GM12801 (cell line): Measurements from ENCODE around the gene FAM124B.

Source experiments
- TF ChIP-seq, protein P1 (sequence below): IDR thresholded peaks from one replicate; pipeline ENCODE4 v1.5.1; 2011; ENCODE audit warnings: control low read depth; ENCODE audit not compliant: insufficient read length; ENCODE audit errors: extremely low read depth

The FAM124B gene

DNA sequence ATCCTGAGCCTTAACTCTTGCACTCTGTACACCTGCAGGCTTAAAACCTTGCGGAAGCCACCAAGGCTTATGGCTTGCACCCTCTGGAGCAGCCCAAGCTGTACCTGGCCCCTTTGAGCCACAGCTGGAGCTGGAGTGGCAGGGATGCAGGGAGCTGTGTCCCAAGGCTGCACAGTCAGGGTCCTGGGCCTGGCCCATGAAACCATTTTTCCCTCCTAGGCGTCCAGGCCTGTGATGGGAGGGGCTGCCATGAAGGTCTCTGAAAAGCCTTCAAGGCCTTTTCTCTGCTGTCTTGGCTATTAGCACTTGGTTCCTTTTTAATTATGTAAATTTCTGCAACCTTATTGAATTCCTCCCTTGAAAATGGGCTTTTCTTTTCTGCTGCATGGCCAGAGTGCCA is 56.4 kb downstream of the FAM124B start:
- TF ChIP-seq, protein P1, sequence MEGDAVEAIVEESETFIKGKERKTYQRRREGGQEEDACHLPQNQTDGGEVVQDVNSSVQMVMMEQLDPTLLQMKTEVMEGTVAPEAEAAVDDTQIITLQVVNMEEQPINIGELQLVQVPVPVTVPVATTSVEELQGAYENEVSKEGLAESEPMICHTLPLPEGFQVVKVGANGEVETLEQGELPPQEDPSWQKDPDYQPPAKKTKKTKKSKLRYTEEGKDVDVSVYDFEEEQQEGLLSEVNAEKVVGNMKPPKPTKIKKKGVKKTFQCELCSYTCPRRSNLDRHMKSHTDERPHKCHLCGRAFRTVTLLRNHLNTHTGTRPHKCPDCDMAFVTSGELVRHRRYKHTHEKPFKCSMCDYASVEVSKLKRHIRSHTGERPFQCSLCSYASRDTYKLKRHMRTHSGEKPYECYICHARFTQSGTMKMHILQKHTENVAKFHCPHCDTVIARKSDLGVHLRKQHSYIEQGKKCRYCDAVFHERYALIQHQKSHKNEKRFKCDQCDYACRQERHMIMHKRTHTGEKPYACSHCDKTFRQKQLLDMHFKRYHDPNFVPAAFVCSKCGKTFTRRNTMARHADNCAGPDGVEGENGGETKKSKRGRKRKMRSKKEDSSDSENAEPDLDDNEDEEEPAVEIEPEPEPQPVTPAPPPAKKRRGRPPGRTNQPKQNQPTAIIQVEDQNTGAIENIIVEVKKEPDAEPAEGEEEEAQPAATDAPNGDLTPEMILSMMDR = no peak

GRCh38 chr2:224343226-224343625 is 58.7 kb downstream of the FAM124B start:
- TF ChIP-seq, protein P1 = no peak

DNA sequence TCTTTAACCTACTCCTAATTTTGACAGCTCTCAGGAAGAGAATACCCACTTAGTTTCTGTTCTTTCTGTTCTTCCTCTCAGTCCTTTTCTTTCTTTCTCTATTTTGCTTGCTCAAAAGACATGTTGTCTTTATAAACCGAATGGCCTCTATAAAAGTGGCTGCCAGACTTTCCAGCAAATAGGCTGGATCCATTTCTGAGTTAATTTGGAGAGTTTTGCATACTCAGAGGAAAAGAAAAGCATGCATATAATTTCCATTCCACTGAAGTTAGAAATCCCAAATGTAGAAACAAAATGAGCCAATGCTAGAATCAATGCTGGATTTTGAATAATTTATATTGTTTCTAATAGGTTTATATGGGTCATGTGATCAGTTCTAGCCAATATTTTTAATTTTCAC is 65.9 kb downstream of the FAM124B start:
- TF ChIP-seq, protein P1 = no peak

DNA sequence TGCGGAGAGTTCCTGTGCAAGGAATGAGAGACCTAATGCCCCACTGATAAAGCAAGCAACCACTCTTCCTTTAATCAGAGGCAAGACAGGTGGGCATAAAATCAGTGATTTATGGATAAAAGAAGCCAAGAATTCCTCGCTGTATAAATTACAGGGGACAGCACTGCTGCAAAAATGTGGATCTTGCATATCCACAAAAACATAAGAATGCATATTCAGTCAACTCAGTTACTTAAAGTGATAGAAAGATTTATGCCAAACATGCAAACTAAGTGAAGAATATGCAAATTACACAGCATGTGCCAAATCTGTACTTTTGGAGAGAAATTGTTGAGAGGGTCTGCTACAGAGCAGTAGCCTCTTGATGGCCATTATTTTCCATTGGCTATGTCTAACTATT is 67.2 kb downstream of the FAM124B start:
- TF ChIP-seq, protein P1 = no peak

DNA sequence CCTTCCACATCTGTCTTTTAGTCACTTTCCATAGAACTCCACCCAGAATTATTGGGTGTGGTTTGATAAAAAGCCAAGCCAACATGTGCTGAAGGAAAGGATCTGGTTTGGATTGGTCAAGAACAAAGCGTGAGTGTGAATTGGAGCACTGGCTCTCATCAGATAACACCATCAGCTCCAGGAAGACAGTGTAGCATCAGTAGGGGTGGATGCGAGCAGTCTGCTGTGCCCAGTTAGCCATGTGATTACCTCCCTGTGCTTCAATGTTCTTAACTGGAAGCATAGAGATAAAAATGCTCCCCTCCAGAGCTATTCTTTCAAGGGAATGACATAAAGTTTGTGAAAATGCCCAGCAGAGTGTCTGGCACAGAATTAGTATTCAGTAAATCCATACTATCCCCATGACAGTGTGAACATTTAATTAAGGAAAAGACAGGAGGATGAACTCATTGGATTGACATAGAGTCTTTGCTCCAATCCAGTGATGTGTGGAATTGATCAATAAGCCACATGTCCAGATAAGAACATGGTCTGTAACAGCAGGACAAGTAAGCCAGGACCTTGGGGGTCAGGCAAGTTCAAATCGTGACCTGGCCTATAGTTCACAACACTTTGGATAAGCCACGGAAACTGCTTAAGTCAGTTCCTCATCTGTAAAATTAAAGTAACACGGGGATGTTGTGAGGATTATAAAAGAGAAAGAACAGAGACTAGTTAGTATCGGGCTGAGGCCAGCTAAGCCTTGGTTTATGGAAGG is 68.0 kb downstream of the FAM124B start:
- TF ChIP-seq, protein P1 = no peak

DNA sequence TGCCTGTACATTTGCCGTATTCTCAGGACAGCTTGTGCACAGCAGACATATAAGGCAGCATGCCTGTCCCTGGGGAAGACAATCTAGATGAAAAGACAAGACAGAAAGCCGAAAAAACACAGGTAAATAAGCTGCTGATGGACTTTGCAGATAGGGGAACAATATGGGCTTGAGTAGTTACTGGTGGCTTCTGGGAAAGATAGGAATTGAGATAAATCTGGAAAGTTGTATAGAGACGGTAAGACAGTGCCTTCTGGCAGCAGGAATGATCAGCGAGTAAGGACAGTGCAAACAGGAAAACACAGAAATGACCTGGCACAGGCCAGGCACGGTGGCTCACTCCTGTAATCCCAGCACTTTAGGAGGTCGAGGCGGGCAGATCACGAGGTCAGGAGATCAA is 70.2 kb downstream of the FAM124B start:
- TF ChIP-seq, protein P1 = no peak

- TF ChIP-seq, protein P1 = no peak
These were observed 73.1 kb downstream of the FAM124B start for GRCh38 chr2:224328798-224329197.
